HCT116 (cell line): ENCODE measurements around the gene TOB2. TPM values are rescaled to one million over a fixed set of nuclear protein-coding genes. Genes with fewer than 3 reads are reported as not detected.

Source experiments
- ATAC-seq: fragments of 200-7000 bp; cut with Tn5 transposase; 2 replicates; pipeline ENCODE4 v1.9.1; 2020; ENCODE audit warnings: mild to moderate bottlenecking, moderate library complexity
- BruUV-seq: library from RNA; stranded (reverse); fragments of 400-500 nt; replicated peaks from 2 replicates; lab custom pipeline; 2021; lab: Mats Ljungman, UMichigan
- CTCF ChIA-PET: fragments of 300-600 bp; sonication (Branson Sonifier 250); formaldehyde crosslinking; loops from one replicate; lab custom pipeline; 2021; ENCODE audit warnings: antibody characterized with exemption; lab: Charles Lee
- POLR2A ChIA-PET: fragments of 300-600, 350-600 bp; sonication (Branson Sonifier 250); formaldehyde crosslinking; loops from one replicate; lab custom pipeline; 2021; ENCODE audit warnings: antibody characterized with exemption; lab: Charles Lee
- RAD21 ChIA-PET, 2 experiments: fragments of 300-600 bp; sonication (Branson Sonifier 250); formaldehyde crosslinking; loops; one replicate each; lab custom pipeline; 2023; ENCODE audit warnings: low total read pairs in 2 of 2; ENCODE audit not compliant: uncharacterized antibody in 2 of 2, unreplicated experiment in 2 of 2, low non-redundant PET in 1 of 2; lab: Charles Lee
- DNase-seq: peaks from one replicate; pipeline ENCODE4 v3.0.0-alpha.2; 2010; ENCODE audit warnings: low read depth, low spot score
- H2AFZ ChIP-seq: fragments of 200-600 bp; shearing (Covaris generic), sonication (generic); 2 replicates; pipeline ENCODE4 v1.6.1; 2017; ENCODE audit warnings: low read depth, mixed run types, mixed read lengths, antibody characterized with exemption, low read length; ENCODE audit not compliant: poor library complexity, severe bottlenecking
- H3K27ac ChIP-seq: 2 replicates; pipeline ENCODE4 v1.5.1; 2012; ENCODE audit warnings: low read depth, low read length
- H3K27me3 ChIP-seq: fragments of 200-600 bp; sonication (generic); 2 replicates; pipeline ENCODE4 v1.6.1; 2016; ENCODE audit warnings: mixed run types, low read length, mixed read lengths; ENCODE audit not compliant: insufficient read depth
- H3K36me3 ChIP-seq, 2 experiments: fragments of 200-500 bp in 1 of 2; fragments of 200-600 bp in 1 of 2; sonication (Bioruptor generic) in 1 of 2; sonication (generic) in 1 of 2; 2 replicates each; pipeline versions ENCODE4 v1.5.1 to v1.6.1; 2014 to 2016; ENCODE audit warnings: low read length in 2 of 2, inconsistent platforms in 1 of 2, mixed read lengths in 1 of 2, mixed run types in 1 of 2; ENCODE audit not compliant: insufficient read depth in 2 of 2, control insufficient read depth in 1 of 2
- H3K4me1 ChIP-seq, 2 experiments: fragments of 200-600 bp in 1 of 2; sonication (generic) in 1 of 2; 2 replicates each; pipeline versions ENCODE4 v1.5.1 to v1.6.1; 2012 to 2017; ENCODE audit warnings: low read length in 2 of 2, inconsistent platforms in 1 of 2, mild to moderate bottlenecking in 1 of 2, mixed read lengths in 1 of 2, mixed run types in 1 of 2, moderate library complexity in 1 of 2; ENCODE audit not compliant: insufficient read depth in 2 of 2, control insufficient read depth in 1 of 2
- H3K4me2 ChIP-seq: fragments of 200-600 bp; sonication (generic); 2 replicates; pipeline ENCODE4 v1.6.1; 2017; ENCODE audit warnings: mixed run types, low read length, mixed read lengths
- H3K4me3 ChIP-seq, 2 experiments: fragments of 200-600 bp in 1 of 2; sonication (generic) in 1 of 2; replicated peaks in 1 of 2; 2 replicates each; pipeline ENCODE4 v1.5.1; 2011 to 2016; ENCODE audit warnings: low read length in 2 of 2, control low read depth in 1 of 2, low read depth in 1 of 2, mild to moderate bottlenecking in 1 of 2, mixed read lengths in 1 of 2, mixed run types in 1 of 2
- H3K79me2 ChIP-seq: fragments of 200-600 bp; sonication (generic); 2 replicates; pipeline ENCODE4 v1.6.1; 2017; ENCODE audit warnings: mild to moderate bottlenecking, mixed run types, low read length, moderate library complexity, mixed read lengths; ENCODE audit not compliant: insufficient read depth
- H3K9ac ChIP-seq: fragments of 200-600 bp; sonication (generic); 2 replicates; pipeline ENCODE4 v1.6.1; 2016; ENCODE audit warnings: low read length, mixed read lengths
- H3K9me2 ChIP-seq: fragments of 200-600 bp; sonication (generic), shearing (Covaris generic); 2 replicates; pipeline ENCODE4 v1.6.1; 2017; ENCODE audit warnings: mixed run types, mild to moderate bottlenecking, moderate library complexity; ENCODE audit not compliant: insufficient read depth
- H3K9me3 ChIP-seq, 2 experiments: fragments of 200-500 bp in 1 of 2; fragments of 200-600 bp in 1 of 2; sonication (Bioruptor generic) in 1 of 2; sonication (generic) in 1 of 2; 2 replicates each; pipeline ENCODE4 v1.6.1; 2014 to 2017; ENCODE audit warnings: low read length in 2 of 2, mixed read lengths in 2 of 2, inconsistent platforms in 1 of 2, low read depth in 1 of 2, mild to moderate bottlenecking in 1 of 2, mixed run types in 1 of 2, moderate library complexity in 1 of 2; ENCODE audit not compliant: control insufficient read depth in 1 of 2, insufficient read depth in 1 of 2
- H4K20me1 ChIP-seq: fragments of 200-600 bp; sonication (generic), shearing (Covaris generic); 2 replicates; pipeline ENCODE4 v1.6.1; 2017; ENCODE audit warnings: mixed run types, mild to moderate bottlenecking, moderate library complexity; ENCODE audit not compliant: insufficient read depth
- MAX ChIP-seq: IDR thresholded peaks from 2 replicates; pipeline ENCODE4 v1.6.1; 2012
- POLR2A ChIP-seq: IDR thresholded peaks from 2 replicates; pipeline ENCODE4 v1.7.0; 2011; ENCODE audit warnings: borderline replicate concordance; ENCODE audit not compliant: insufficient read depth, insufficient read length; ENCODE audit errors: extremely low read depth
- POLR2AphosphoS5 ChIP-seq: IDR thresholded peaks from 2 replicates; pipeline ENCODE4 v1.6.1; 2011; ENCODE audit warnings: mild to moderate bottlenecking, low read depth, low read length, moderate library complexity
- SP1 ChIP-seq: IDR thresholded peaks from 2 replicates; pipeline ENCODE4 v1.6.1; 2012; ENCODE audit warnings: low read depth
- TCF7L2 ChIP-seq: IDR thresholded peaks from 2 replicates; pipeline ENCODE4 v1.7.0; 2011; ENCODE audit warnings: borderline replicate concordance, inconsistent platforms; ENCODE audit not compliant: insufficient read depth, insufficient read length; ENCODE audit errors: extremely low read depth
- YY1 ChIP-seq: IDR thresholded peaks from 2 replicates; pipeline ENCODE4 v1.6.1; 2011; ENCODE audit warnings: low read length, low read depth, moderate library complexity, mild to moderate bottlenecking; ENCODE audit not compliant: insufficient replicate concordance; ENCODE audit errors: extremely low read depth
- ZFX ChIP-seq: fragments of 450-650 bp; IDR thresholded peaks from 2 replicates; pipeline ENCODE4 v1.6.1; 2017
- intact Hi-C: fragments of 100-400 bp; cut with micrococcal nuclease; formaldehyde crosslinking; loops from 2 replicates; pipeline ENCODE4 v1.10.0; 2022
- total RNA-seq: library from RNA; stranded (reverse); gene quantifications from one replicate; pipeline ENCODE4 v1.2.1, GENCODE V29; 2021; ENCODE audit not compliant: unreplicated experiment
- TF ChIP-seq, protein P1 (sequence below): IDR thresholded peaks from 2 replicates; pipeline ENCODE4 v1.6.1; 2012; ENCODE audit warnings: low read depth

The TOB2 gene
- total RNA-seq, 1 experiment from 2014 or later, result 55.2 TPM

DNA sequence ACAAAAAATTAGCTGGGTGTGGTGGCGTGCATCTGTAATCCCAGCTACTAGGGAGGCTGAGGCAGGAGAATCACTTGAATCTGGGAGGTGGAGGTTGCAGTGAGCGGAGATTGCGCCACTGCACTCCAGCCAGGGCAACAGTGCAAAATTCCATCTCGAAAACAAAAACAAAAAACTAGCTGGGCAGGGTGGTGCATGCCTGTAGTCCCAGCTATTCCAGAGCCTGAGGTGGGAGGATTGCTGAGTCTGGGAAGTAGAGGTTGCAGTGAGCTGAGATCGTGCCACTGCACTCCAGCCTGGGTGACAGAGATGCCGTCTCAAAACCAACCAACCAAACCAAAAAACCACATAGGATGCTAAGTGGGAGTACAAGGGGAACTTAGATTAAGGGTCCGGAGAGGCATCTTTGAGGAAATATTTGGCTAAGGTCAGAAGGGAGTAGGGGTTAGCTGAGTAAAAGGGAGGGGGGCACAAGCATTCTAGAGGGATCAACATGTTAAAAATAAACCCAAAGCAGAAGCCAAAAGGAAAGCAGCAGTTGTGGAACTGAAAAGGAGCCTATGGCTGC lies 11.6 kb upstream of the TOB2 start (continued):
- TF ChIP-seq TCF7L2 (no peak), SP1 (no peak)
- TF ChIP-seq, protein P1, sequence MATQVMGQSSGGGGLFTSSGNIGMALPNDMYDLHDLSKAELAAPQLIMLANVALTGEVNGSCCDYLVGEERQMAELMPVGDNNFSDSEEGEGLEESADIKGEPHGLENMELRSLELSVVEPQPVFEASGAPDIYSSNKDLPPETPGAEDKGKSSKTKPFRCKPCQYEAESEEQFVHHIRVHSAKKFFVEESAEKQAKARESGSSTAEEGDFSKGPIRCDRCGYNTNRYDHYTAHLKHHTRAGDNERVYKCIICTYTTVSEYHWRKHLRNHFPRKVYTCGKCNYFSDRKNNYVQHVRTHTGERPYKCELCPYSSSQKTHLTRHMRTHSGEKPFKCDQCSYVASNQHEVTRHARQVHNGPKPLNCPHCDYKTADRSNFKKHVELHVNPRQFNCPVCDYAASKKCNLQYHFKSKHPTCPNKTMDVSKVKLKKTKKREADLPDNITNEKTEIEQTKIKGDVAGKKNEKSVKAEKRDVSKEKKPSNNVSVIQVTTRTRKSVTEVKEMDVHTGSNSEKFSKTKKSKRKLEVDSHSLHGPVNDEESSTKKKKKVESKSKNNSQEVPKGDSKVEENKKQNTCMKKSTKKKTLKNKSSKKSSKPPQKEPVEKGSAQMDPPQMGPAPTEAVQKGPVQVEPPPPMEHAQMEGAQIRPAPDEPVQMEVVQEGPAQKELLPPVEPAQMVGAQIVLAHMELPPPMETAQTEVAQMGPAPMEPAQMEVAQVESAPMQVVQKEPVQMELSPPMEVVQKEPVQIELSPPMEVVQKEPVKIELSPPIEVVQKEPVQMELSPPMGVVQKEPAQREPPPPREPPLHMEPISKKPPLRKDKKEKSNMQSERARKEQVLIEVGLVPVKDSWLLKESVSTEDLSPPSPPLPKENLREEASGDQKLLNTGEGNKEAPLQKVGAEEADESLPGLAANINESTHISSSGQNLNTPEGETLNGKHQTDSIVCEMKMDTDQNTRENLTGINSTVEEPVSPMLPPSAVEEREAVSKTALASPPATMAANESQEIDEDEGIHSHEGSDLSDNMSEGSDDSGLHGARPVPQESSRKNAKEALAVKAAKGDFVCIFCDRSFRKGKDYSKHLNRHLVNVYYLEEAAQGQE, result no peak

DNA sequence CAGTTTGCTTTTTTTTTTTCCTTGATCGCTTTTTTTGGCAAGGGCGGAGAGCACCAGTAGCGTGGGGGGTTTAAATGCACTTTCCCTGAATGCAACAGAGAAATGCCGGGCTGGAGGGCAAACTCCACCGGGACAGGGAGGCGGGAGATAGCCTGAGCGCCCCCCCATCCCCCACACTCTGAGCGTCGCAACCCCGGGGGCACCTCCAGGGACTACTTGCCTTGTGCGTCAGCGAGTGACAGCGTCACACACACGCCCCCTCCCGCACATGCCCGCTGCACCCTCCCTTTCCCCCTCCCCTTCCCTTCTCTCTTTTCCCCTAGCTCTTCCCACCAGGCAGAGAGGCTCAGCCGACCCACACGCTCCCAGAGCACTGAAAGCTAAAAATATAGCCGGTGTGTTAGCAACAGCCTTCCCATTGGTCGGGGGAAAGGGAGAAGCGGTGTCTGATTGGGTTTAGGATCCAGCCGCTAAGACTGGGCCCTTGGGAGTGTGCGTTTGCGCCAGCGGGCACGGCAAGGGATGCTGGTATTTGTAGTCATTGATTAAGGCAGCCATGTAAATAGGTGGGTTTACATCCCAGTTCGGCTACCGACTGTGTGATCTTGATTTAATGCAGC lies 1.7 kb upstream of the TOB2 start:
- H3K9me2 ChIP-seq, result no peaks in the 10 kb centered on the region
- ATAC-seq (peak; percentile 80), DNase-seq (peak; percentile 99)
- ChIA-PET RAD21 (interaction anchor here in 1 of 2 experiments (0.7 kb wide), 1 partner anchor 61 kb away, joined by 3 read pairs; no protein-coding TSS in a partner anchor), CTCF (interaction anchor here (0.6 to 1.1 kb wide), 4 partner anchors 20 to 78 kb away, joined by 3 to 5 read pairs (median 3); partner anchors contain the start of gene PHF5A), POLR2A (interaction anchor here (0.6 to 5.0 kb wide), 16 partner anchors 11 to 1048 kb away, joined by 3 to 57 read pairs (median 3); partner anchors contain the start of genes ACO2, PHF5A and TEF)
- no peaks in the 10 kb centered on the region for H4K20me1 ChIP-seq
- H3K4me2 ChIP-seq, result peak overlapping the region; percentile 99
- BruUV-seq, result no TSS peak
- H3K27ac ChIP-seq, result peak overlapping the region; percentile 100
- H3K27me3 ChIP-seq, result no peaks in the 10 kb centered on the region
- H2AFZ ChIP-seq, result no peak overlapping the region
- peaks cover 33% of the 10 kb centered on the region for H3K79me2 ChIP-seq
- H3K9ac ChIP-seq, result peak overlapping the region; percentile 96
- no peaks in the 10 kb centered on the region for H3K9me3 ChIP-seq
- peak overlapping the region; percentile 93 to 94 for H3K4me3 ChIP-seq
- H3K4me1 ChIP-seq, result peaks cover 5 to 29% of the 10 kb centered on the region in 2 experiments; a peak in 3 of 4 replicates
- intact Hi-C loops, result loop anchor here (1.0 to 10.0 kb wide), 2 partner anchors 20 to 353 kb away; partner anchors contain the start of genes EP300 and PHF5A
- peaks cover 0 to 5% of the 10 kb centered on the region in 2 experiments; a peak in 2 of 4 replicates for H3K36me3 ChIP-seq
- TF ChIP-seq MAX, result no peak
- peak; percentile 91 for TF ChIP-seq YY1
- no peak for TF ChIP-seq ZFX
- peak; percentile 82 for TF ChIP-seq POLR2AphosphoS5
- peak; percentile 37 for TF ChIP-seq POLR2A
- peak; percentile 6 for TF ChIP-seq TCF7L2
